ENCODE results near the gene STT3A. TPM values are rescaled to one million over a fixed set of nuclear protein-coding genes. Genes with fewer than 3 reads are reported as not detected.

Gene STT3A
- polyA plus RNA-seq, 1 donor (not counting 4 experiments of a cell fraction or from before 2014, with no cell fraction given), result 183 TPM

DNA sequence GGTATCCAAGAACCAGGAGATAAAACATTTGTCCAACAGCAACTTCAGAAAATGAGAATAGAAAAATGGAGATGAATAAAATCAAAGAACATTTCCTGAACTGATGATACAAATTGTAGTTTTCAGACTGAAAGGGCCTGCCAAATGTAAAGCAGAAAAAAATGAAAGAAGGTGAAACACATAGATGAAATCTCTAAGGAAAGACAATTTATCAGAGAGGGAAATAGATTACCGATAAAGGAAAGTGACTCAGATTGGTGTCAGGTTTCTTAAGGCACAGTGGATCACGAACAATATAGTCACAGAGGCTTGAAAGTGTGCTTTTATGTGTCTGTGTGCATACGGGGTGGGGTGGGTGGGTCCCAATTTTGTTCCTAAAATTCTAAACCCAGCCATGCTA lies 4.1 kb upstream of the STT3A start:
- Histone ChIP-seq H3K36me3 (ENCODE audit: control insufficient read depth in 2 of 2, extremely low read depth in 1 of 2, insufficient read depth in 2 of 2, low read length in 2 of 2) (peaks cover 5 to 8% of the 10 kb centered on the region in 2 experiments), H3K4me3 (ENCODE audit: control insufficient read depth in 2 of 3, extremely low read depth in 1 of 3, insufficient read depth in 2 of 3, low read depth in 1 of 3, low read length in 3 of 3) (no peak overlapping the region), H3K27me3 (ENCODE audit: control insufficient read depth, extremely low read depth, insufficient read depth, low read length) (no peaks in the 10 kb centered on the region), H3K4me1 (ENCODE audit: control insufficient read depth, extremely low read depth, insufficient read depth, low read length) (peaks cover 8% of the 10 kb centered on the region), H3K27ac (ENCODE audit: control insufficient read depth, insufficient read depth, low read length) (no peak overlapping the region), H3K4me2 (ENCODE audit: control insufficient read depth, extremely low read depth, insufficient read depth, low read depth, low read length) (no peak overlapping the region), H3K9ac (ENCODE audit: control insufficient read depth, extremely low read depth, insufficient read depth, low read length) (no peak overlapping the region), H3K9me1 (ENCODE audit: control insufficient read depth, extremely low read depth, insufficient read depth, low read length) (no peaks in the 10 kb centered on the region), H2AFZ (ENCODE audit: control insufficient read depth, low read length) (peak overlapping the region; percentile 5), H4K20me1 (ENCODE audit: control insufficient read depth, extremely low read depth, insufficient read depth, low read length) (no peaks in the 10 kb centered on the region), H3K79me2 (ENCODE audit: control insufficient read depth, insufficient read depth, low read length) (peaks cover 8% of the 10 kb centered on the region), H3K9me3 (ENCODE audit: control insufficient read depth, low read depth, low read length) (no peaks in the 10 kb centered on the region)
- FAIRE-seq (no peak), DNase-seq (ENCODE audit: low read depth, low spot score) (no peak)
- TF ChIP-seq, protein P1, sequence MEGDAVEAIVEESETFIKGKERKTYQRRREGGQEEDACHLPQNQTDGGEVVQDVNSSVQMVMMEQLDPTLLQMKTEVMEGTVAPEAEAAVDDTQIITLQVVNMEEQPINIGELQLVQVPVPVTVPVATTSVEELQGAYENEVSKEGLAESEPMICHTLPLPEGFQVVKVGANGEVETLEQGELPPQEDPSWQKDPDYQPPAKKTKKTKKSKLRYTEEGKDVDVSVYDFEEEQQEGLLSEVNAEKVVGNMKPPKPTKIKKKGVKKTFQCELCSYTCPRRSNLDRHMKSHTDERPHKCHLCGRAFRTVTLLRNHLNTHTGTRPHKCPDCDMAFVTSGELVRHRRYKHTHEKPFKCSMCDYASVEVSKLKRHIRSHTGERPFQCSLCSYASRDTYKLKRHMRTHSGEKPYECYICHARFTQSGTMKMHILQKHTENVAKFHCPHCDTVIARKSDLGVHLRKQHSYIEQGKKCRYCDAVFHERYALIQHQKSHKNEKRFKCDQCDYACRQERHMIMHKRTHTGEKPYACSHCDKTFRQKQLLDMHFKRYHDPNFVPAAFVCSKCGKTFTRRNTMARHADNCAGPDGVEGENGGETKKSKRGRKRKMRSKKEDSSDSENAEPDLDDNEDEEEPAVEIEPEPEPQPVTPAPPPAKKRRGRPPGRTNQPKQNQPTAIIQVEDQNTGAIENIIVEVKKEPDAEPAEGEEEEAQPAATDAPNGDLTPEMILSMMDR (optimal IDR thresholded peaks at IDR 0.05 in 1 of 3, IDR thresholded peaks at IDR 0.05 in 1 of 3, conservative IDR thresholded peaks at IDR 0.05 in 1 of 3; ENCODE audit: extremely low read depth in 1 of 3, insufficient read depth in 2 of 3, low read length in 3 of 3), result no peak
- no peak for TF ChIP-seq EZH2 (IDR thresholded peaks at IDR 0.05; ENCODE audit: low read length)
- dilution Hi-C loops (cut with MboI; ENCODE audit: extremely low pct_ligation_motif_present, low sequenced_read_pairs), result no loop called here

DNA sequence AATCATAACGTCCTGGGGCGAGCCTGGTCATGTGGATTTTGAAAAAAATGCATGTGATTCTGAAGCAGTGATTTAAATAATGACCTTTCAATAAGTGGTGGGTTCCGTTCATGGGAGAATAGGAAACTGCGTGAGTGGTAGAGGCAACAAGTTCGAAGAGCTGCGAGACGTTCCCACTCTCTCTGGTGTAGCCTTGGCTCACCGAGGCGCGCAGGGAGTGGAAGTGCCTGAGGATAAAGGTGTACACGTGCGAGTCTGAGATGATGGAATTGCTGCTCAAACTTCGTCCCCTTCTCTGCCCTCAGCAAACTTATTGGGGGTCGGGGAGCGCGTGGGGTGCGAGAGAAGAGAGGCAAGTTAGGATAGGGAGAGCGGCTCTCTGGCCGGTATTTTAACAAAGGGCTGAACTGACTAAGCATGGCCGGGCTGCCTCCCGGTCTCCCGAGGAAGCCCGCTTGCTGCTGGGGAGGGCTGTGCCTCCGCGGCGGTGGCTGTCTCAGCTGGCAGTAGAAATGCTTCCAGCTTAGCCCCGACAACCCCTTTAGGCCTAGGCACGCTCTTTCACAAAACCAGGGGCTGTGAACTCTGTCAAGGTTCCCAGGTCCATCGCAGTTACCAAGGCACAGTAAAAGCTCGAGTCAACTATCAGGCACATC lies 875 bp upstream of the STT3A start:
- H3K4me2 ChIP-seq (ENCODE audit: control insufficient read depth, extremely low read depth, insufficient read depth, low read depth, low read length), result peak overlapping the region; percentile 96
- dilution Hi-C loops (cut with MboI; ENCODE audit: extremely low pct_ligation_motif_present, low sequenced_read_pairs), result no loop called here
- peaks cover 13% of the 10 kb centered on the region for H3K4me1 ChIP-seq (ENCODE audit: control insufficient read depth, extremely low read depth, insufficient read depth, low read length)
- H3K27ac ChIP-seq (ENCODE audit: control insufficient read depth, insufficient read depth, low read length), result peak overlapping the region; percentile 100
- DNase-seq (ENCODE audit: low read depth, low spot score) (no peak), FAIRE-seq (no peak)
- H3K9ac ChIP-seq (ENCODE audit: control insufficient read depth, extremely low read depth, insufficient read depth, low read length), result peak overlapping the region; percentile 96
- H3K9me1 ChIP-seq (ENCODE audit: control insufficient read depth, extremely low read depth, insufficient read depth, low read length), result no peaks in the 10 kb centered on the region
- H3K27me3 ChIP-seq (ENCODE audit: control insufficient read depth, extremely low read depth, insufficient read depth, low read length), result no peaks in the 10 kb centered on the region
- H3K36me3 ChIP-seq (ENCODE audit: control insufficient read depth in 2 of 2, extremely low read depth in 1 of 2, insufficient read depth in 2 of 2, low read length in 2 of 2), result peaks cover 0 to 1% of the 10 kb centered on the region in 2 experiments
- peak overlapping the region; percentile 93 for H2AFZ ChIP-seq (ENCODE audit: control insufficient read depth, low read length)
- peaks cover 37% of the 10 kb centered on the region for H3K79me2 ChIP-seq (ENCODE audit: control insufficient read depth, insufficient read depth, low read length)
- no peaks in the 10 kb centered on the region for H3K9me3 ChIP-seq (ENCODE audit: control insufficient read depth, low read depth, low read length)
- no peaks in the 10 kb centered on the region for H4K20me1 ChIP-seq (ENCODE audit: control insufficient read depth, extremely low read depth, insufficient read depth, low read length)
- TF ChIP-seq EZH2 (IDR thresholded peaks at IDR 0.05; ENCODE audit: low read length), result no peak
- TF ChIP-seq, protein P1 (optimal IDR thresholded peaks at IDR 0.05 in 1 of 3, IDR thresholded peaks at IDR 0.05 in 1 of 3, conservative IDR thresholded peaks at IDR 0.05 in 1 of 3; ENCODE audit: extremely low read depth in 1 of 3, insufficient read depth in 2 of 3, low read length in 3 of 3), result no peak
- peak overlapping the region; percentile 57 to 86 (median 81) for H3K4me3 ChIP-seq (ENCODE audit: control insufficient read depth in 2 of 3, extremely low read depth in 1 of 3, insufficient read depth in 2 of 3, low read depth in 1 of 3, low read length in 3 of 3)
